Testis (tissue), 3 donors: ENCODE data around the gene CC2D1A. TPM values are rescaled to one million over a fixed set of nuclear protein-coding genes. Genes with fewer than 3 reads are reported as not detected.
A peak's percentile ranks its signal among the peaks of the same experiment; 100 is the strongest.

Experiments
- DNase-seq: peaks from one replicate; pipeline ENCODE4 v3.0.0-alpha.2; 2019
- H3K27ac ChIP-seq, 2 donors: fragments of 200-600 bp; sonication (generic); one replicate each; pipeline ENCODE4 v1.5.1; 2019
- H3K27me3 ChIP-seq: fragments of 200-600 bp; sonication (generic); one replicate; pipeline ENCODE4 v1.5.1; 2019
- H3K36me3 ChIP-seq: fragments of 200-600 bp; sonication (generic); one replicate; pipeline ENCODE4 v1.5.1; 2017; ENCODE audit warnings: low read depth; ENCODE audit errors: missing control alignments
- H3K4me1 ChIP-seq: fragments of 200-600 bp; sonication (generic); one replicate; pipeline ENCODE4 v1.5.1; 2019
- H3K4me3 ChIP-seq, 2 donors: fragments of 200-600 bp; sonication (generic); one replicate each; pipeline ENCODE4 v1.5.1; 2017 to 2019
- H3K9me3 ChIP-seq: fragments of 200-600 bp; sonication (generic); one replicate; pipeline ENCODE4 v1.5.1; 2017
- CTCF ChIP-seq, 3 experiments: fragments of 450-650 bp in 2 of 3; fragments of 200-600 bp in 1 of 3; sonication (generic) in 1 of 3; IDR thresholded peaks; one replicate each; pipeline ENCODE4 v1.5.1; 2016 to 2019; ENCODE audit warnings: antibody characterized with exemption in 3 of 3, mild to moderate bottlenecking in 2 of 3, moderate library complexity in 1 of 3
- POLR2A ChIP-seq: fragments of 450-650 bp; IDR thresholded peaks from one replicate; pipeline ENCODE4 v1.6.1; 2017; ENCODE audit warnings: antibody characterized with exemption, mild to moderate bottlenecking, moderate library complexity
- WGBS, 2 donors: methylation state at CpG; one replicate each; pipeline ENCODE4 v1.1.5; 2018; 5-methylcytosine and 5-hydroxymethylcytosine counted together
- intact Hi-C: fragments of 100-400 bp; cut with DNase I; formaldehyde crosslinking; loops from one replicate; pipeline ENCODE4 v1.15.1; 2023; ENCODE audit warnings: low total_unique reads
- microRNA counts, 2 donors: library from miRNA; unstranded; fragments of <30 nt; microRNA quantifications; one replicate each; lab custom pipeline; 2016
- microRNA-seq, 2 donors: library from miRNA; unstranded; fragments of <30 nt; microRNA quantifications; one replicate each; pipeline ENCODE4, GENCODE V29; 2016; ENCODE audit warnings: borderline number of aligned reads in 2 of 2, borderline replicate concordance in 1 of 2
- polyA plus RNA-seq: library from polyadenylated mRNA; stranded (reverse); fragments of 350-450 nt; fragmentation: Illumina TruSeq; extraction: RNeasy Lipid Tissue Mini Kit (QIAGEN cat#74804); gene quantifications from one replicate; pipeline ENCODE4 v1.2.3, GENCODE V29; 2014; ENCODE audit warnings: low read depth, low replicate concordance; ENCODE audit not compliant: insufficient read depth
- small RNA-seq, 2 donors: library from RNA; depleted of rRNA; stranded (forward); fragments of <200 nt; gene quantifications; one replicate each; pipeline ENCODE3, GENCODE V24; 2016
- total RNA-seq, 2 donors: library from RNA; depleted of rRNA; stranded (reverse); fragments of >200 nt; gene quantifications; one replicate each; pipeline ENCODE4 v1.2.3, GENCODE V29; 2016

Gene CC2D1A
- total and polyA plus RNA-seq, 3 donors from 2014 or later, result 31.0 to 62.7 (median 56.6) TPM

DNA sequence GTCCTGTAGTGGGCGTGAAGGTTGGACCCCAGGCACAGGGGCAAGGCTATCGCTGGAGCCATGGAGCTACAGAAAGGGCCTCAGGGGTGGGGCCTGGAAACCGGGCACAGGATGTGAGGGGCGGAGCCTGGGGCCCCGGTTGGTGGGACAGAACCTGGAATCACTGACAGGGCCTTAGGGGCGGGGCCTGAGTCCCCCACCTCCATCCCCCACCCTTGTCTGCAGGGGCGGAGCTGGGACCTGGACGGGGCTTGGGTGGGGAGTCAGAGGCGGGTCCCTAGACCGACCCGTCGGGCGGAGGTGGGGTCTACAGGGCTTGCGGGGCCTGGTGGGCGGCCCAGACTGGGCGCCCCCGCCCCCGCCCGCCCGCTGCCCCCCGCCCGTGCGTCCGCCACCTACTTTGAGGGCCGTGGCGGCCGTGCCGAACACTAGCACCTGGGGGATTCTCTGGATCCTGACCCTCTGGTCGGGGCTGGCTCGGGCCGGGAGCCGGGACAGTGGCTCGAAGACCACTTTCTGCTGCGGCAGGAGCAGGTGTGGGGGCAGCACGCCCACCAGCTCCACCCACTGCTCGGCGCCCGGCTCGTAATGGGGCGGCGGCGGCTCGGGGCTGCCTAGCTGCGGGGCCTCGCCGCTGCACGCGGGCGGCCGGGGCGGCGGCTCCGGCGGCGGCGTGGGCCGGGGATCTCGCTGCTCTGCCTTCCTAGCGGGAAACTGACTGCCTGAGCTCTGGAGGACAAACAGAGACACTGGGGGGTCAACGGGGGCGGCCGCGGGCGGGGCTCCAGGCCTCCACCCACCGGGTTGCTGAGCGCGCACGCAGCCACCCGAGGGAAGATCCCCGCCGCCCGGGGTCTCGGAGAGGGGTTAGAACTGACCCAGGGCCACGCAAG, 72.6 kb downstream of the CC2D1A start:
- Histone ChIP-seq H3K27me3 (no peaks in the 10 kb centered on the region), H3K36me3 (no peaks in the 10 kb centered on the region), H3K9me3 (no peaks in the 10 kb centered on the region), H3K27ac (peak overlapping the region; percentile 65 to 85), H3K4me1 (peaks cover 5% of the 10 kb centered on the region), H3K4me3 (peak overlapping the region; percentile 49 to 50)
- intact Hi-C loops, result no loop called here
- DNase-seq, result peak; percentile 85
- TF ChIP-seq POLR2A (no peak), CTCF (IDR thresholded peaks at IDR 0.05) (no peak)
- WGBS, 2 donors, result 0 to 22% methylated on average over 7 to 53 of the region's 74 CpGs

GRCh38 chr19:13979244-13979615, 73.2 kb downstream of the CC2D1A start:
- Histone ChIP-seq H3K4me3 (peak overlapping the region; percentile 49 to 50), H3K9me3 (no peaks in the 10 kb centered on the region), H3K4me1 (peaks cover 5% of the 10 kb centered on the region), H3K27ac (peak overlapping the region in 1 of 2 donors; percentile 85), H3K27me3 (no peaks in the 10 kb centered on the region), H3K36me3 (no peaks in the 10 kb centered on the region)
- DNase-seq, result no peak
- 20 to 32% methylated on average over 1 to 12 of the region's 12 CpGs for whole genome bisulfite sequencing, 2 donors
- intact Hi-C loops, result no loop called here
- no peak for TF ChIP-seq POLR2A
- TF ChIP-seq CTCF (IDR thresholded peaks at IDR 0.05), result no peak

DNA sequence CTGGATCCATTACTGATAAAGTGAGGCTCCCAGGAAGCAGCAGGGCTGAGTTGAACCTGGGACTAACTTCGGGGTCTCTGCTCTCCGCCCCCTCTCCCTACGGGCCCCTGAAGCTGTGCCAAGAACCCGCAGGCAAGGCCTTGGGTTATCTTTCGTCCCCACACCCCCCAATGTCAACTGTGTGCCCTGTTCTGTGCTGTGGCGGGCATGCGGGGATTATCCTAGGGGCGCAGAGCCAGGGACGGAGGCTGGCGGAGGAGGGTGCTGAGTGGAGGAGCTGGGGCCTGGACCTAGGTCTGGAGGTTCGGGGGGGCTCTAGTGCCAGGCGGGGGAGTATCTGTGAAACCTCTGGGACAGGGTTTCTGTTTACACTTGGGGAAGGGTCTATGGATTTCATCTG, 73.7 kb downstream of the CC2D1A start:
- intact Hi-C loops, result no loop called here
- peaks cover 5% of the 10 kb centered on the region for H3K4me1 ChIP-seq
- no peak overlapping the region for H3K27ac ChIP-seq
- no peak for DNase-seq
- H3K27me3 ChIP-seq, result no peaks in the 10 kb centered on the region
- H3K9me3 ChIP-seq, result no peaks in the 10 kb centered on the region
- 72 to 78% methylated on average over 11 to 12 of the region's 12 CpGs for WGBS, 2 donors
- no peaks in the 10 kb centered on the region for H3K36me3 ChIP-seq
- H3K4me3 ChIP-seq, result no peak overlapping the region
- TF ChIP-seq POLR2A (no peak), CTCF (IDR thresholded peaks at IDR 0.05) (no peak)

DNA sequence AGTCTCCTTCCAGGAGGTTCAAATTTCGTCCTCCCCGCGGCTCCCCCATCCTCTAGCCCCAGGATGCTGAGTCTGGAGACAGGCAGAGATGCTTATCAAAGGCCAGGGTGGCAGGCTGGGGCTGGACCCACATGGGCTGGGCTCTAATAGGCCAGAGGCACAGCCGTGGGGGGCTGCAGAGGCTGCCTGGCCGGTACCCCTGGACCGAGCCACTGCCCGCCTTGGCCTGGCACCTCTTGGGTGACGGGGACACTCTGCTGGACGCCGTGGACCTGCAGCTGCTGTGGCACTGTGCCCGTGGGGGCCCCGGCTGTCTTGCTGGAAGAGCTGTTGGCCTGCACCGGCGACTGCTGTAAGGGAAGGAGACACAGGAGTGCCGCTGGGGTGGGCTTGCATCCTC, 74.3 kb downstream of the CC2D1A start:
- Histone ChIP-seq H3K9me3 (no peaks in the 10 kb centered on the region), H3K27me3 (no peaks in the 10 kb centered on the region), H3K4me3 (no peak overlapping the region), H3K36me3 (no peaks in the 10 kb centered on the region), H3K4me1 (peaks cover 5% of the 10 kb centered on the region), H3K27ac (no peak overlapping the region)
- no peak for TF ChIP-seq POLR2A
- no peak for TF ChIP-seq CTCF (IDR thresholded peaks at IDR 0.05)
- WGBS, 2 donors, result 89 to 100% methylated on average over 3 to 15 of the region's 15 CpGs
- intact Hi-C loops, result no loop called here
- DNase-seq, result no peak

MicroRNAs within 50 kb of the gene (microRNA counts, 767-probe panel; counts per million panel counts)
- 152 to 1,561 counts per million in 2 donors for microRNA hsa-miR-181c-5p (lab: Ali Mortazavi, UCI)

Small RNA genes lying within 50 kb of the gene (microRNA-seq; reads per million reads assigned to microRNA genes)
- gene MIR181C (117 to 148 reads per million in 2 donors), gene MIR181D (118 to 137 reads per million in 2 donors)

Small RNA genes lying within 50 kb of the gene (small RNA-seq; reads per million reads assigned to genes)
- gene MIR181C (13.7 to 14.5 reads per million in 2 donors), gene MIR181D (12.6 to 14.8 reads per million in 2 donors)

Other genes starting within 250 kb of the CC2D1A start
- gene MRI1, start 141.7 kb upstream of the CC2D1A start, total RNA-seq, result 10 to 100 TPM; 26.5 to 33.0 TPM
- 6.7 TPM for gene MRI1, start 141.7 kb upstream of the CC2D1A start, polyA plus RNA-seq
- 100 to 1,000 TPM; 114 to 137 TPM for gene C19orf53, start 131.7 kb upstream of the CC2D1A start, total RNA-seq
- gene C19orf53, start 131.7 kb upstream of the CC2D1A start, polyA plus RNA-seq, result 128 TPM
- gene ZSWIM4, start 110.8 kb upstream of the CC2D1A start, total RNA-seq, result 10 to 100 TPM in 1 of 2 donors, 1 to 10 TPM in 1; 4.7 to 10.0 TPM
- 3.4 TPM for gene ZSWIM4, start 110.8 kb upstream of the CC2D1A start, polyA plus RNA-seq
- gene NANOS3, start 29.1 kb upstream of the CC2D1A start, total RNA-seq, result 10 to 100 TPM; 14.5 to 18.6 TPM
- gene NANOS3, start 29.1 kb upstream of the CC2D1A start, polyA plus RNA-seq, result 9.3 TPM
- 10 to 100 TPM; 26.3 to 48.9 TPM for gene BRME1, start 84 bp upstream of the CC2D1A start, total RNA-seq
- gene BRME1, start 84 bp upstream of the CC2D1A start, polyA plus RNA-seq, result 17.8 TPM
- gene PODNL1, start 32.2 kb downstream of the CC2D1A start, total RNA-seq, result 10 to 100 TPM; 12.6 to 14.6 TPM
- 5.8 TPM for gene PODNL1, start 32.2 kb downstream of the CC2D1A start, polyA plus RNA-seq
- 10 to 100 TPM; 79.3 to 82.6 TPM for gene DCAF15, start 46.3 kb downstream of the CC2D1A start, total RNA-seq
- gene DCAF15, start 46.3 kb downstream of the CC2D1A start, polyA plus RNA-seq, result 151 TPM
- 10 to 100 TPM; 18.3 to 24.2 TPM for gene RFX1, start 100.1 kb downstream of the CC2D1A start, total RNA-seq
- gene RFX1, start 100.1 kb downstream of the CC2D1A start, polyA plus RNA-seq, result 40.9 TPM
- not detected for gene RLN3, start 121.9 kb downstream of the CC2D1A start, total RNA-seq
- gene RLN3, start 121.9 kb downstream of the CC2D1A start, polyA plus RNA-seq, result 1.7 TPM
- gene IL27RA, start 125.6 kb downstream of the CC2D1A start, total RNA-seq, result 1 to 10 TPM; 3.5 to 4.9 TPM
- 5.2 TPM for gene IL27RA, start 125.6 kb downstream of the CC2D1A start, polyA plus RNA-seq
- 10 to 100 TPM; 21.3 to 34.6 TPM for gene PALM3, start 155.9 kb downstream of the CC2D1A start, total RNA-seq
- gene PALM3, start 155.9 kb downstream of the CC2D1A start, polyA plus RNA-seq, result 18.4 TPM
- gene MISP3, start 166.6 kb downstream of the CC2D1A start, total RNA-seq, result 1 to 10 TPM; 4.2 to 7.2 TPM
- 0.76 TPM for gene MISP3, start 166.6 kb downstream of the CC2D1A start, polyA plus RNA-seq
- 10 to 100 TPM in 1 of 2 donors, 1 to 10 TPM in 1; 5.0 to 12.7 TPM for gene C19orf67, start 179.6 kb downstream of the CC2D1A start, total RNA-seq
- 12.6 TPM for gene C19orf67, start 179.6 kb downstream of the CC2D1A start, polyA plus RNA-seq
- 10 to 100 TPM; 50.6 to 72.9 TPM for gene SAMD1, start 184.6 kb downstream of the CC2D1A start, total RNA-seq
- 34.0 TPM for gene SAMD1, start 184.6 kb downstream of the CC2D1A start, polyA plus RNA-seq
- 100 to 1,000 TPM; 114 to 116 TPM for gene PRKACA, start 211.6 kb downstream of the CC2D1A start, total RNA-seq
- 203 TPM for gene PRKACA, start 211.6 kb downstream of the CC2D1A start, polyA plus RNA-seq
- 10 to 100 TPM; 31.5 to 52.7 TPM for gene ASF1B, start 230.4 kb downstream of the CC2D1A start, total RNA-seq
- 55.2 TPM for gene ASF1B, start 230.4 kb downstream of the CC2D1A start, polyA plus RNA-seq